ENCODE results near the gene GPR107.

Gene GPR107

GRCh38 chr9:130041648-130042405 lies 11.9 kb upstream of the GPR107 start:
- Mint-ChIP-seq H3K27me3 (no peaks in the 10 kb centered on the region), H3K9me3 (no peaks in the 10 kb centered on the region), H3K4me1 (peaks cover 43% of the 10 kb centered on the region), H3K4me3 (peak overlapping the region; percentile 100), H3K27ac (peak overlapping the region; percentile 99 to 100)
- ATAC-seq (no peak), DNase-seq (no peak)

- Mint-ChIP-seq H3K4me3 (peak overlapping the region; percentile 100), H3K27ac (peak overlapping the region; percentile 99 to 100), H3K4me1 (peaks cover 37% of the 10 kb centered on the region), H3K9me3 (no peaks in the 10 kb centered on the region), H3K27me3 (no peaks in the 10 kb centered on the region)
- DNase-seq (peak; percentile 42 to 54), ATAC-seq (peak; percentile 39)
Observed at GRCh38 chr9:130042406-130042884, 11.3 kb upstream of the GPR107 start.

- H3K4me3 Mint-ChIP-seq: peak within 1 kb of the TSS; percentile 100
- no peaks in the 10 kb centered on the region for H3K9me3 Mint-ChIP-seq
- peak; percentile 81 for DNase-seq
- peak within 1 kb of the TSS; percentile 99 to 100 for H3K27ac Mint-ChIP-seq
- ATAC-seq: peak; percentile 80
- H3K4me1 Mint-ChIP-seq: peaks cover 34% of the 10 kb centered on the region
- no peaks in the 10 kb centered on the region for H3K27me3 Mint-ChIP-seq
Observed at GRCh38 chr9:130042885-130043653, 10.6 kb upstream of the GPR107 start, which contains the start of gene FNBP1. Gene FNBP1 (minus strand): TSS chr9:130043189. CDS start chr9:130042975, 214 bp downstream.

- ATAC-seq (no peak), DNase-seq (no peak)
- peak overlapping the region; percentile 92 to 100 for H3K4me3 Mint-ChIP-seq
- peak overlapping the region; percentile 57 to 77 for H3K27ac Mint-ChIP-seq
- no peaks in the 10 kb centered on the region for H3K9me3 Mint-ChIP-seq
- no peaks in the 10 kb centered on the region for H3K27me3 Mint-ChIP-seq
- peaks cover 26% of the 10 kb centered on the region for H3K4me1 Mint-ChIP-seq
Observed at GRCh38 chr9:130043654-130044623, 9.8 kb upstream of the GPR107 start.

- Mint-ChIP-seq H3K4me1 (peaks cover 38% of the 10 kb centered on the region), H3K9me3 (no peaks in the 10 kb centered on the region), H3K27me3 (no peaks in the 10 kb centered on the region), H3K27ac (no peak overlapping the region), H3K4me3 (peak overlapping the region in 1 of 2 donors; percentile 36)
- no peak for DNase-seq
- ATAC-seq: no peak
Observed at GRCh38 chr9:130045725-130046450, 7.8 kb upstream of the GPR107 start.

- no peak for ATAC-seq
- Mint-ChIP-seq H3K4me3 (no peak overlapping the region), H3K27ac (no peak overlapping the region), H3K27me3 (no peaks in the 10 kb centered on the region), H3K9me3 (no peaks in the 10 kb centered on the region), H3K4me1 (peaks cover 43% of the 10 kb centered on the region)
- DNase-seq: no peak
Observed at GRCh38 chr9:130049431-130050210, 4.1 kb upstream of the GPR107 start.

- no peak for ATAC-seq
- H3K9me3 Mint-ChIP-seq: no peaks in the 10 kb centered on the region
- no peaks in the 10 kb centered on the region for H3K27me3 Mint-ChIP-seq
- H3K27ac Mint-ChIP-seq: no peak overlapping the region
- no peak for DNase-seq
- peaks cover 42% of the 10 kb centered on the region for H3K4me1 Mint-ChIP-seq
- H3K4me3 Mint-ChIP-seq: peak overlapping the region in 1 of 2 donors; percentile 18
Observed at GRCh38 chr9:130050462-130050861, 3.2 kb upstream of the GPR107 start.

- H3K4me3 Mint-ChIP-seq: peak overlapping the region; percentile 94
- DNase-seq (no peak), ATAC-seq (no peak)
- H3K9me3 Mint-ChIP-seq: no peaks in the 10 kb centered on the region
- peaks cover 39% of the 10 kb centered on the region for H3K4me1 Mint-ChIP-seq
- H3K27me3 Mint-ChIP-seq: no peaks in the 10 kb centered on the region
- H3K27ac Mint-ChIP-seq: no peak overlapping the region
Observed at GRCh38 chr9:130051855-130052254, 1.9 kb upstream of the GPR107 start.

- no peak for DNase-seq
- peak overlapping the region; percentile 94 for H3K4me3 Mint-ChIP-seq
- H3K9me3 Mint-ChIP-seq: no peaks in the 10 kb centered on the region
Observed at GRCh38 chr9:130053109-130053503, 600 bp upstream of the GPR107 start.

GRCh38 chr9:130054325-130054786 lies 650 bp downstream of the GPR107 start:
- Mint-ChIP-seq H3K9me3 (no peaks in the 10 kb centered on the region), H3K4me1 (peaks cover 49% of the 10 kb centered on the region), H3K4me3 (peak overlapping the region; percentile 94), H3K27me3 (no peaks in the 10 kb centered on the region), H3K27ac (peak overlapping the region; percentile 94 to 96)
- ATAC-seq (no peak), DNase-seq (no peak)

More at GRCh38 chr9:130053109-130053503, 600 bp upstream of the GPR107 start:
- H3K4me1 Mint-ChIP-seq: peaks cover 43% of the 10 kb centered on the region
- no peaks in the 10 kb centered on the region for H3K27me3 Mint-ChIP-seq
- H3K27ac Mint-ChIP-seq: peak overlapping the region; percentile 81 to 94
- ATAC-seq: no peak

- Mint-ChIP-seq H3K4me3 (peak overlapping the region; percentile 94), H3K27me3 (no peaks in the 10 kb centered on the region), H3K4me1 (peaks cover 47% of the 10 kb centered on the region), H3K27ac (peak overlapping the region; percentile 94 to 96), H3K9me3 (no peaks in the 10 kb centered on the region)
- no peak for ATAC-seq
- DNase-seq: no peak
Observed at GRCh38 chr9:130054820-130055219, 1.1 kb downstream of the GPR107 start.

- H3K4me1 Mint-ChIP-seq: peaks cover 34% of the 10 kb centered on the region
- peak; percentile 34 for ATAC-seq
- no peaks in the 10 kb centered on the region for H3K27me3 Mint-ChIP-seq
- DNase-seq: no peak
- H3K4me3 Mint-ChIP-seq: no peak overlapping the region
- no peaks in the 10 kb centered on the region for H3K9me3 Mint-ChIP-seq
- H3K27ac Mint-ChIP-seq: no peak overlapping the region
Observed at GRCh38 chr9:130058154-130058553, 4.4 kb downstream of the GPR107 start.

- no peak overlapping the region for H3K27ac Mint-ChIP-seq
- no peak for DNase-seq
- no peaks in the 10 kb centered on the region for H3K9me3 Mint-ChIP-seq
- no peak overlapping the region for H3K4me3 Mint-ChIP-seq
- H3K4me1 Mint-ChIP-seq: peaks cover 34% of the 10 kb centered on the region
- no peaks in the 10 kb centered on the region for H3K27me3 Mint-ChIP-seq
- no peak for ATAC-seq
Observed at GRCh38 chr9:130058887-130059286, 5.2 kb downstream of the GPR107 start.

GRCh38 chr9:130060296-130060695 lies 6.6 kb downstream of the GPR107 start:
- H3K27me3 Mint-ChIP-seq: no peaks in the 10 kb centered on the region
- no peak overlapping the region for H3K4me3 Mint-ChIP-seq
- no peak overlapping the region for H3K27ac Mint-ChIP-seq
- no peak for DNase-seq
- peaks cover 27% of the 10 kb centered on the region for H3K4me1 Mint-ChIP-seq
- no peaks in the 10 kb centered on the region for H3K9me3 Mint-ChIP-seq
- ATAC-seq: no peak

Data from stimulated activated naive CD8-positive, alpha-beta T cell treated with anti-CD3 and anti-CD28 coated beads, Interleukin-15, amount 100 ng/mL, for 72 hours (primary cell).